ENCODE results near the gene SLC6A5.

Gene SLC6A5

DNA sequence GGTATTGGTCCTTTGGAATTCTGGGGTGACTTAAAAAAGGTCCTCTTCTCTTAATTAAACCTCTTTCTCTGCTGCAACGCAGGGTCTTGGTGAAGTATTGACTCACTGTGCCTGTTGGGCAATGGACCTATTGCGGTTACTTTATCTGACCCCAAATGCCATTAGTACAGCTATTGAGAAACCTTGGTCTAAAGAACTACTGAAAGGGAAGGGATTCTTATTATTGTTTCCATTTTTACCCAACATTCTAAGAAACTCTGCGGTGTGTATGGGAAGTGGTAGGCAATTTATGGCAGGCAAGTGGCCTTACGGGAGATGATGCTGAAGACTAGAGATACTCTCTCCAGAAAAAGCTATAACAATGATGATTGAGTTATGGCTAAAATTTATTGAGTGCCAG is 12.5 kb downstream of the SLC6A5 start:
- Histone ChIP-seq H3K9me2 (ENCODE audit: low read depth, low read length) (no peaks in the 10 kb centered on the region), H3K4me3 (ENCODE audit: low read depth, low read length, poor library complexity, severe bottlenecking) (no peak overlapping the region)

DNA sequence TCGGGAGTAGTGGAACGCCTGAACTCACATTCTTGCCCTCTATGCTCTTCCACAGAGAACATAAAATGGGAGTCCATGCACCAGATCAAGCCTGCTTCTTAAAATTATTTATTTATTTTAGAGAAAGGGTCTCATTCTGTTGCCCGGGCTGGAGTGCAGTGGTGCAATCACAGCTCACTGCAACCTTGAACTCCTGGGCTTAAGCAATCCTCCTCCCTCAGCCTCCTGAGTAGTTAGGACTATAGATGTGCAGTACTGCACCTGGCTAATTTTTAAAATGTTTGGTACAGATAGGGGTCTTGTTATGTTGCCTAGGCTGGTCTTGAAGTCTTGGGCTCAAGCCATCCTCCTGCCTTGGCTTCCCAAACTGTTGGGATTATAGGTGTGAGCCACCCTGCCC is 13.0 kb downstream of the SLC6A5 start:
- Histone ChIP-seq H3K36me3 (ENCODE audit: insufficient read depth, low read length) (no peaks in the 10 kb centered on the region), H3K9ac (ENCODE audit: low read length) (no peak overlapping the region), H3K27ac (ENCODE audit: low read depth, low read length, poor library complexity, severe bottlenecking) (no peak overlapping the region), H3F3A (ENCODE audit: insufficient read depth, low read length) (no peaks in the 10 kb centered on the region), H3K79me2 (ENCODE audit: insufficient read depth, low read length) (no peaks in the 10 kb centered on the region), H3K9me3 (ENCODE audit: low read length) (no peaks in the 10 kb centered on the region), H3K4me1 (ENCODE audit: insufficient read depth, low read length, severe bottlenecking) (no peaks in the 10 kb centered on the region), H3K4me2 (ENCODE audit: low read length) (no peak overlapping the region), H3K9me2 (ENCODE audit: low read depth, low read length) (no peaks in the 10 kb centered on the region), H3K27me3 (ENCODE audit: insufficient read depth, low read length) (0 out of 2 replicates have a peak, but pooled peaks cover 3% of the 10 kb centered on the region), H4K20me1 (ENCODE audit: insufficient read depth, low read length) (no peaks in the 10 kb centered on the region), H2AFZ (ENCODE audit: low read length) (no peak overlapping the region), H3K4me3 (ENCODE audit: low read depth, low read length, poor library complexity, severe bottlenecking) (no peak overlapping the region)
- TF ChIP-seq, protein P1, sequence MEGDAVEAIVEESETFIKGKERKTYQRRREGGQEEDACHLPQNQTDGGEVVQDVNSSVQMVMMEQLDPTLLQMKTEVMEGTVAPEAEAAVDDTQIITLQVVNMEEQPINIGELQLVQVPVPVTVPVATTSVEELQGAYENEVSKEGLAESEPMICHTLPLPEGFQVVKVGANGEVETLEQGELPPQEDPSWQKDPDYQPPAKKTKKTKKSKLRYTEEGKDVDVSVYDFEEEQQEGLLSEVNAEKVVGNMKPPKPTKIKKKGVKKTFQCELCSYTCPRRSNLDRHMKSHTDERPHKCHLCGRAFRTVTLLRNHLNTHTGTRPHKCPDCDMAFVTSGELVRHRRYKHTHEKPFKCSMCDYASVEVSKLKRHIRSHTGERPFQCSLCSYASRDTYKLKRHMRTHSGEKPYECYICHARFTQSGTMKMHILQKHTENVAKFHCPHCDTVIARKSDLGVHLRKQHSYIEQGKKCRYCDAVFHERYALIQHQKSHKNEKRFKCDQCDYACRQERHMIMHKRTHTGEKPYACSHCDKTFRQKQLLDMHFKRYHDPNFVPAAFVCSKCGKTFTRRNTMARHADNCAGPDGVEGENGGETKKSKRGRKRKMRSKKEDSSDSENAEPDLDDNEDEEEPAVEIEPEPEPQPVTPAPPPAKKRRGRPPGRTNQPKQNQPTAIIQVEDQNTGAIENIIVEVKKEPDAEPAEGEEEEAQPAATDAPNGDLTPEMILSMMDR (IDR thresholded peaks at IDR 0.05; ENCODE audit: low read length): no peak
- TF ChIP-seq EZH2 (IDR thresholded peaks at IDR 0.05; ENCODE audit: borderline replicate concordance, low read length): no peak

More for the DNA sequence above, 12.5 kb downstream of the SLC6A5 start:
- no peaks in the 10 kb centered on the region for H3K4me1 ChIP-seq (ENCODE audit: insufficient read depth, low read length, severe bottlenecking)
- no peaks in the 10 kb centered on the region for H3K79me2 ChIP-seq (ENCODE audit: insufficient read depth, low read length)
- no peak overlapping the region for H3K4me2 ChIP-seq (ENCODE audit: low read length)
- no peak for TF ChIP-seq EZH2 (IDR thresholded peaks at IDR 0.05; ENCODE audit: borderline replicate concordance, low read length)
- TF ChIP-seq, protein P1 (IDR thresholded peaks at IDR 0.05; ENCODE audit: low read length): no peak
- H2AFZ ChIP-seq (ENCODE audit: low read length): no peak overlapping the region
- no peaks in the 10 kb centered on the region for H3K9me3 ChIP-seq (ENCODE audit: low read length)
- H3F3A ChIP-seq (ENCODE audit: insufficient read depth, low read length): no peaks in the 10 kb centered on the region
- no peak overlapping the region for H3K9ac ChIP-seq (ENCODE audit: low read length)
- no peaks in the 10 kb centered on the region for H4K20me1 ChIP-seq (ENCODE audit: insufficient read depth, low read length)
- no peak overlapping the region for H3K27ac ChIP-seq (ENCODE audit: low read depth, low read length, poor library complexity, severe bottlenecking)
- 0 out of 2 replicates have a peak, but pooled peaks cover 3% of the 10 kb centered on the region for H3K27me3 ChIP-seq (ENCODE audit: insufficient read depth, low read length)
- H3K36me3 ChIP-seq (ENCODE audit: insufficient read depth, low read length): no peaks in the 10 kb centered on the region

DNA sequence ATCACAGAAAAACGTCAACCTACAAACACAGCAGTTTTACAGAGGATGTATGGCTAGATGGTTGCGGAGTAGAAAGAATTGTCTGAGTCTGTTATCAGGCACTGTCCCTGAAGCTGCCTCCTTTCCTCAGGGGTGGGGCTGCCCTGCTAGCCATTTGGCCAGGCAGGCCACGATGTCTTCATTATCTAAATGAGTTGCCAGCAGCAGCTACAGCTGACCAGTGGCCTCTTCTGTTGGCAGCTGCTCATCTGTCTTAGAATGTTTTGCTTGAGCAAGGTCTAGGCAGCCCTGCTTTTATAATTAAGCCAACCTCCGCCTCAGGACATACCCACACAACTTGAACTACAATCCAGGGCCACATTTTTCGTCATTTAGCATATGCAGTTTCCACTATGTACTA is 17.5 kb downstream of the SLC6A5 start:
- TF ChIP-seq, protein P1 (IDR thresholded peaks at IDR 0.05; ENCODE audit: low read length): no peak
- TF ChIP-seq EZH2 (IDR thresholded peaks at IDR 0.05; ENCODE audit: borderline replicate concordance, low read length): no peak
- no peaks in the 10 kb centered on the region; the same call in 1 of the 2 replicates for H3K27me3 ChIP-seq (ENCODE audit: insufficient read depth, low read length)
- H3K27ac ChIP-seq (ENCODE audit: low read depth, low read length, poor library complexity, severe bottlenecking): no peak overlapping the region

More for the DNA sequence above, 17.5 kb downstream of the SLC6A5 start:
- H2AFZ ChIP-seq (ENCODE audit: low read length): no peak overlapping the region
- H3K9ac ChIP-seq (ENCODE audit: low read length): no peak overlapping the region
- no peak overlapping the region for H3K4me2 ChIP-seq (ENCODE audit: low read length)
- H4K20me1 ChIP-seq (ENCODE audit: insufficient read depth, low read length): no peaks in the 10 kb centered on the region
- no peaks in the 10 kb centered on the region for H3F3A ChIP-seq (ENCODE audit: insufficient read depth, low read length)
- no peaks in the 10 kb centered on the region for H3K36me3 ChIP-seq (ENCODE audit: insufficient read depth, low read length)
- no peaks in the 10 kb centered on the region for H3K4me1 ChIP-seq (ENCODE audit: insufficient read depth, low read length, severe bottlenecking)
- H3K4me3 ChIP-seq (ENCODE audit: low read depth, low read length, poor library complexity, severe bottlenecking): no peak overlapping the region
- no peaks in the 10 kb centered on the region for H3K9me2 ChIP-seq (ENCODE audit: low read depth, low read length)
- H3K9me3 ChIP-seq (ENCODE audit: low read length): no peaks in the 10 kb centered on the region
- no peaks in the 10 kb centered on the region for H3K79me2 ChIP-seq (ENCODE audit: insufficient read depth, low read length)

All from OCI-LY1 (cell line).